Stromal cell of bone marrow (primary cell): ENCODE results near the gene PRKN.

Experiments
- DNase-seq: peaks from one replicate; pipeline ENCODE4 v3.0.0-alpha.2; 2012; ENCODE audit warnings: low read depth

The PRKN gene

GRCh38 chr6:162615016-162615705, 112.4 kb downstream of the PRKN start:
- peak; percentile 18 for DNase-seq

GRCh38 chr6:162613310-162613709, 114.3 kb downstream of the PRKN start:
- no peak for DNase-seq

DNA sequence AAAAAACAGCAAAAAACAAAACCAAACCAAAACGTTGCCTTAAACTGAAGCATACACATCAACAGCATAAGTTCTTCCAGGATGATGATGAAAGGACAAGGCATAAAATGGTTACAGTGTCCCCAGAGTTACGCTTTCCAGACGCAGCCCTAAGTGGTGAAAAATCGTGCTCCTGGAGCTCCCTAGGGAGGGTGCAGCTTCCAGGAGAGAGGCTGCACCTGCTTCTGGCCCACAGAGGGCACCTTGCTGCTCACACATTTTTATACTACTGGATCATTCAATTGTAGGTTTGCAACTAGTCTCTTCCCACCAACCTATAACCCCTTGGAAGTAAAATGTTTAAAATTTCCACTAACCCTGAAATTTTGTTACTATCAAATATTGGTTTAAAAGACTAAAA, 115.0 kb downstream of the PRKN start:
- DNase-seq = no peak

- no peak for DNase-seq
Measured at GRCh38 chr6:162610351-162610750, 117.2 kb downstream of the PRKN start.

DNA sequence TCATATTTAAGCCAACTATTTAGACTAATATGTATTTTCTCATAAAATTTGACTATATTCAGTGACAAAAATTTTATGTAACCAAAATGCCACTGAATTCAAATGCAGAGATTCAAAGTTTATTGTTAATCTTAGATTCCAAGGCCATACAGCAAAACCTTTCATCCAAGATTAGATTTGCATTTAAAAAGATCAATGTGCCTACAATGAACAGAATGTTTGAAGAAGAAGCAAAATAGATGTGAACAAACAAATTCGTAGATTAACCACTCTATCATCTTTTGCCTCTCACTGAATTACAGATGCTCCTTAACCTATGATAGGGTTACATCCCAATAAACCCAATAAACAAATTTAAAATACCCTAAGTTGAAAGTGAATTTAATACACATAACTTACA, 121.7 kb downstream of the PRKN start:
- no peak for DNase-seq

DNA sequence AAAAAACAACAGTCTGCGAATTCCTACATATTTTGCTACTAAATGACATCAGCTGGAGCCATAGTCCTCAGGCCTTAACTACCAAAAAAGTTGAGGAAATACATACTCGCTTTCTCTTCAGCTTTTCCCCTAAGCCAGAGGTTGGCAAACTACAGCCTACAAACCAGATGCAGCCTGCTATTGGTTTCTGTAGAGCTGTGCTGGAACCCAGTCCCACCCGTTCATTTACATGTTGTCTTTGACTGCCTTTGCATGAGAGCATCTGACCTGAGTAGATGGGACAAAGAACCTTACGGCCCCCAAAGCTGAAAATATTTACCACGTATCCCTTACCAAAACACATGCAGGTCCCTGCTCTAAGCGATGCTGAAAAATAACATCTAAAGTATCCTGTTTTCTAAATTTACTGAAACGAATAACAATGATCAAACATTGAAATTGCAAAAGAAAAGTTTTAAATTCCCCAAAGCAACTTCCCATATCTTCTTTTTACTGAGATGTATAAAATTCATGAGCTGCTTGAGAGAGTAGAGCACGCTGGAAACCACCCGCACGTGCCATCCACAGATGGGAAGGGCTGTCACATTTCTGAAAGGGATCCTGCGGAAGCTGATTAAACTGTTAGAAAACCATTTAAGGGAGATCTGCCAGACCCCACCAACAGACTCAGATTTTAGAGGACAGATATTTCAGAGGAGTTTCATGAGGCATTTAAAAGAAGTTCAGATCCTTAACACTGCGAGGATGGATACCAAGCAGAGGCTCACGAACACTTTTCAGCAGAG, 124.1 kb downstream of the PRKN start:
- no peak for DNase-seq

GRCh38 chr6:162602759-162603158, 124.8 kb downstream of the PRKN start:
- DNase-seq = no peak

GRCh38 chr6:162596676-162597075, 130.9 kb downstream of the PRKN start:
- no peak for DNase-seq

DNA sequence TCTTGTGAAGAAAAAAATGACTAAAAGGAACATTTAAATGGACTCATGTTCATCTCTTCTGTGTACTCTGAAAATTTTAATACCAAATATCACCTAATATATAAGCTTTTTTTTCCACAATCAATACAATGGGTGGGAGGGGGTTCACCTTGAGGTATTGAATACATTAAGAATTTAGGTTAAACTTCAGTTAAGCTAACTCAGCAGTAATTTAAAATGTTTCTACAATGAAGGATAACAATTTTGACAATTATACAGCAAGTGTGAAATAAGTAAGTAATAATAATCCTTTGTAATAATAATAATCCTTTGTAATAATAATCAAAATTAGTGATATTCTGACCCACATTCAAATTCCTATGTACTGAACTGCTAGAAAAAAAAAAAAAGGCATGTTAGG, 136.0 kb downstream of the PRKN start:
- no peak for DNase-seq

- DNase-seq = no peak
Measured at GRCh38 chr6:162581988-162582780, 145.4 kb downstream of the PRKN start.

GRCh38 chr6:162580619-162581018, 146.9 kb downstream of the PRKN start:
- no peak for DNase-seq

GRCh38 chr6:162576016-162576415, 151.6 kb downstream of the PRKN start:
- DNase-seq = no peak

- no peak for DNase-seq
Measured at GRCh38 chr6:162572240-162572639, 155.3 kb downstream of the PRKN start.

DNA sequence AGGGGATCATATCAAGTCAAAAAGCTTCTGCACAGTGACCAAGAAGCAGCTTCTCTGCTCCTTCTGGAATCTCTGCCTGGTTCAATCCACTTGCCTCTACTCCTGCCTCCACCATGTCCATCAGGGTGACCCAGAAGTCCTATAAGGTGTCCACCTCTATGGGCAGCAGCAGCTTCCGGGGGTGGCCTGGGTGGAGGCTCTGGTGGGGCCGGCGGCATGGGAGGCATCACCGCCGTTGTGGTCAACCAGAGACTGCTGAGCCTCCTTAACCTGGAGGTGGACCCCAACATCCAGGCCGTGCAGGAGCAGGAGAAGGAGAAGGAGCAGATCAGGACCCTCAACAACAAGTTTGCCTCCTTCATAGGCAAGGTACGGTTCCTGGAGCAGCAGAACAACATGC, 159.3 kb downstream of the PRKN start:
- DNase-seq = no peak

DNA sequence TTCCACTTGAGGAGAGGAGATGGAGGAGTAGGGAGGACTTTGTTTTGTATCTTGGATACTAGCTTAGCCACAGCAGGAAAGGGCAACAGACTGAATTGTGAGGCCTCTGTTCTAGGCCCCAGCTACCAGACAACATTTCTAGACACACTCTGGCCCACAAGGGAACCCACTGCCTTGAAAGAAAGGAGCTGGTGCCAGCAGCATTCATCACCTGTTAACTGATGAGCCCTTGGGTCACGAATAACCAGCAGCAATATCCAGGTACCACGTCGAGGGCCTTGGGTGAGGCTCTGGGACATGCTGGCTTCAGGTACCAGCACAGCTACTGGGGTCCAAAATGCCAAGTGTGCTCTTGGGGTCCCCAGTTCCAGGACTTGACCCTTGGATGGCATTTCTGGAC, 165.5 kb downstream of the PRKN start:
- DNase-seq = no peak

GRCh38 chr6:162560891-162561290, 166.7 kb downstream of the PRKN start:
- DNase-seq = no peak

- no peak for DNase-seq
Measured at GRCh38 chr6:162554531-162554930, 173.0 kb downstream of the PRKN start.

DNA sequence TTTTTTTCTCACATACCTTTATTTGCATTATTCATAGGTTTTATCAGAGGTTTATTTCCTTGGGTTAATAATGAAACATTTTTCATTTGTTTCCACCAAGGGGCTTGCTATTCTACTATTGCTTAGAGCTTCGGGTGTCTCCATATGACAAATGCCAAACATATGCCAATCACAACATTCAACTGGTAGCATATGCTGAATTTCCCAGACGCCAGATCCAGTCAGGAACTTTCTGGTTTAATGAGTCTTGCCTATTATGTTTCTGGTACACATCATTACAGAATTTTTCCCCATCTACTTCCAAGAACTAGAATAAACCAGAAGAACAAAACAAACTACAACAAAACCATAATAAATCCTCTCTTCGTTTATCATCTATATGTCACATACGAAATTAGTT, 180.7 kb downstream of the PRKN start:
- no peak for DNase-seq

- no peak for DNase-seq
Measured at GRCh38 chr6:162543221-162543620, 184.3 kb downstream of the PRKN start.

- no peak for DNase-seq
Measured at GRCh38 chr6:162541019-162541601, 186.5 kb downstream of the PRKN start.

- DNase-seq = no peak
Measured at GRCh38 chr6:162539321-162539720, 188.2 kb downstream of the PRKN start.

GRCh38 chr6:162538643-162539064, 188.9 kb downstream of the PRKN start:
- no peak for DNase-seq

GRCh38 chr6:162533009-162533400, 194.6 kb downstream of the PRKN start:
- DNase-seq = no peak
